HepG2 (cell line): Measurements from ENCODE around the gene LRRC19. TPM values are rescaled to one million over a fixed set of nuclear protein-coding genes. Genes with fewer than 3 reads are reported as not detected.

Source experiments
- ADNP ChIP-seq: sonication (generic); formaldehyde crosslinking; IDR thresholded peaks from 2 replicates; pipeline ENCODE4 v1.4.0; 2020; ENCODE audit warnings: missing genetic modification reagents
- BCL3 ChIP-seq: sonication (generic); formaldehyde crosslinking; IDR thresholded peaks from 2 replicates; pipeline ENCODE4 v1.5.1; 2020; ENCODE audit warnings: mild to moderate bottlenecking, missing genetic modification reagents, moderate library complexity
- BRD4 ChIP-seq: sonication (generic); formaldehyde crosslinking; IDR thresholded peaks from 2 replicates; pipeline ENCODE4 v1.4.0; 2020; ENCODE audit warnings: missing genetic modification reagents
- DMAP1 ChIP-seq: IDR thresholded peaks from 2 replicates; pipeline ENCODE4 v1.6.1; 2016
- EED ChIP-seq: sonication (generic); formaldehyde crosslinking; IDR thresholded peaks from 2 replicates; pipeline ENCODE4 v1.5.0; 2020; ENCODE audit warnings: mild to moderate bottlenecking, missing genetic modification reagents
- MATR3 ChIP-seq: sonication (generic); formaldehyde crosslinking; IDR thresholded peaks from 2 replicates; pipeline ENCODE4 v1.4.0; 2020; ENCODE audit warnings: missing genetic modification reagents
- MLXIP ChIP-seq: sonication (generic); formaldehyde crosslinking; IDR thresholded peaks from 2 replicates; pipeline ENCODE4 v1.9.0; 2021; ENCODE audit warnings: missing genetic modification reagents, borderline replicate concordance
- NR2F6 ChIP-seq, 2 experiments: IDR thresholded peaks; 2 replicates each; pipeline ENCODE4 v1.6.1; 2016; ENCODE audit warnings: antibody characterized with exemption in 1 of 2, mild to moderate bottlenecking in 1 of 2
- PRDM15 ChIP-seq: sonication (generic); formaldehyde crosslinking; IDR thresholded peaks from 2 replicates; pipeline ENCODE4 v1.4.0; 2020; ENCODE audit warnings: missing genetic modification reagents
- SMAD9 ChIP-seq: sonication (generic); formaldehyde crosslinking; IDR thresholded peaks from 2 replicates; pipeline ENCODE4 v1.5.1; 2020; ENCODE audit warnings: mild to moderate bottlenecking, missing genetic modification reagents
- SNAPC4 ChIP-seq: sonication (generic); formaldehyde crosslinking; IDR thresholded peaks from 2 replicates; pipeline ENCODE4 v1.4.0; 2020; ENCODE audit warnings: mild to moderate bottlenecking, missing genetic modification reagents
- SRSF4 ChIP-seq: fragments of 200-400 bp; formaldehyde crosslinking; IDR thresholded peaks from one replicate; pipeline ENCODE4 v1.6.1; 2018; ENCODE audit warnings: mild to moderate bottlenecking, low read depth, low read length, moderate library complexity; ENCODE audit not compliant: poor library complexity, severe bottlenecking
- ZSCAN5A ChIP-seq: sonication (generic); formaldehyde crosslinking; IDR thresholded peaks from 2 replicates; pipeline ENCODE4 v1.8.0; 2022; ENCODE audit warnings: mild to moderate bottlenecking, missing genetic modification reagents, borderline replicate concordance
- polyA plus RNA-seq, 8 experiments: library from polyadenylated mRNA; depleted of rRNA in 3 of 8; stranded (reverse) in 7 of 8; unstranded in 1 of 8; fragments of >200 nt; fragmentation: Illumina TruSeq in 4 of 8; extraction: Trizol in 4 of 8; gene quantifications; 2 replicates each; pipeline versions ENCODE4 v1.2.1 to v1.2.3, GENCODE V29; 2011 to 2016; ENCODE audit warnings: low read depth in 4 of 8, missing spikeins in 1 of 8, mixed read lengths in 1 of 8; ENCODE audit not compliant: insufficient read depth in 1 of 8
- total RNA-seq, 5 experiments: library from RNA; depleted of rRNA; stranded (reverse); fragments of >200 nt; fragmentation: Illumina TruSeq; extraction: Trizol; gene quantifications; 2 replicates each; pipeline ENCODE4 v1.2.3, GENCODE V29; 2016; ENCODE audit warnings: low read depth in 1 of 5

Gene LRRC19
- total and polyA plus RNA-seq, 2 of the 13 experiments (the other 11 are each of a cell fraction or from before 2014, with no cell fraction given), result not detected

GRCh38 chr9:26955921-26956859 is 49.3 kb downstream of the LRRC19 start, which contains the start of gene IFT74 (continued):
- TF ChIP-seq SNAPC4 (no peak), MATR3 (CRISPR knock-in tag) (no peak), BCL3 (no peak), SMAD9 (CRISPR knock-in tag) (no peak), ADNP (no peak), ZSCAN5A (0 out of 2 replicates have a peak, but pooled peaks have one; percentile 43), PRDM15 (CRISPR knock-in tag) (peak; percentile 94), EED (CRISPR knock-in tag) (no peak), NR2F6 (IDR thresholded peaks at IDR 0.05) (no peak), NR2F6 (CRISPR knock-in tag; IDR thresholded peaks at IDR 0.05) (no peak), SRSF4 (no peak), BRD4 (CRISPR knock-in tag) (no peak), DMAP1 (CRISPR knock-in tag) (peak; percentile 84), MLXIP (CRISPR knock-in tag) (no peak)
